Naive B cell (primary cell): ENCODE data around the gene APBA2. TPM values are rescaled to one million over a fixed set of nuclear protein-coding genes. Genes with fewer than 3 reads are reported as not detected.

Experiments used
- ATAC-seq, 2 donors: fragments of 150-1000 bp; cut with Tn5 transposase; 2 replicates each; pipeline ENCODE4 v1.10.0; 2021; ENCODE audit warnings: low read depth in 2 of 2, mild to moderate bottlenecking in 2 of 2, moderate library complexity in 2 of 2
- DNase-seq: peaks from one replicate; pipeline ENCODE4 v3.0.0; 2022
- H3K27ac Mint-ChIP-seq, 6 donors: one replicate each; pipeline ENCODE4 v1.8.0; 2020 to 2022; ENCODE audit warnings: mild to moderate bottlenecking in 6 of 6, mixed read lengths in 6 of 6, moderate library complexity in 5 of 6, inconsistent platforms in 2 of 6
- H3K27me3 Mint-ChIP-seq, 3 donors: one replicate each; pipeline ENCODE4 v1.8.0; 2021 to 2022; ENCODE audit warnings: mixed read lengths in 3 of 3, mild to moderate bottlenecking in 1 of 3
- H3K36me3 Mint-ChIP-seq, 2 donors: one replicate each; pipeline ENCODE4 v1.8.0; 2020 to 2022; ENCODE audit warnings: mixed read lengths in 2 of 2, inconsistent platforms in 1 of 2, mild to moderate bottlenecking in 1 of 2
- H3K4me1 Mint-ChIP-seq, 3 donors: one replicate each; pipeline ENCODE4 v1.8.0; 2020 to 2022; ENCODE audit warnings: mixed read lengths in 3 of 3, inconsistent platforms in 1 of 3, mild to moderate bottlenecking in 1 of 3, moderate library complexity in 1 of 3
- H3K4me3 Mint-ChIP-seq, 8 donors: one replicate each; pipeline ENCODE4 v1.8.0; 2020 to 2022; ENCODE audit warnings: mild to moderate bottlenecking in 8 of 8, mixed read lengths in 8 of 8, moderate library complexity in 8 of 8, inconsistent platforms in 2 of 8
- H3K9me3 Mint-ChIP-seq, 7 donors: one replicate each; pipeline ENCODE4 v1.8.0; 2020 to 2022; ENCODE audit warnings: mixed read lengths in 7 of 7, mild to moderate bottlenecking in 5 of 7, inconsistent platforms in 2 of 7, moderate library complexity in 1 of 7
- polyA plus RNA-seq, 6 donors: library from polyadenylated mRNA; unstranded; fragments of 300-500 nt; fragmentation: Illumina TruSeq; gene quantifications; one replicate each; pipeline ENCODE4 v1.2.3, GENCODE V29; 2021; ENCODE audit warnings: low read depth in 6 of 6

The APBA2 gene
- polyA plus RNA-seq, 6 donors from 2014 or later = 0.30 to 0.36 TPM; not detected in 4

DNA sequence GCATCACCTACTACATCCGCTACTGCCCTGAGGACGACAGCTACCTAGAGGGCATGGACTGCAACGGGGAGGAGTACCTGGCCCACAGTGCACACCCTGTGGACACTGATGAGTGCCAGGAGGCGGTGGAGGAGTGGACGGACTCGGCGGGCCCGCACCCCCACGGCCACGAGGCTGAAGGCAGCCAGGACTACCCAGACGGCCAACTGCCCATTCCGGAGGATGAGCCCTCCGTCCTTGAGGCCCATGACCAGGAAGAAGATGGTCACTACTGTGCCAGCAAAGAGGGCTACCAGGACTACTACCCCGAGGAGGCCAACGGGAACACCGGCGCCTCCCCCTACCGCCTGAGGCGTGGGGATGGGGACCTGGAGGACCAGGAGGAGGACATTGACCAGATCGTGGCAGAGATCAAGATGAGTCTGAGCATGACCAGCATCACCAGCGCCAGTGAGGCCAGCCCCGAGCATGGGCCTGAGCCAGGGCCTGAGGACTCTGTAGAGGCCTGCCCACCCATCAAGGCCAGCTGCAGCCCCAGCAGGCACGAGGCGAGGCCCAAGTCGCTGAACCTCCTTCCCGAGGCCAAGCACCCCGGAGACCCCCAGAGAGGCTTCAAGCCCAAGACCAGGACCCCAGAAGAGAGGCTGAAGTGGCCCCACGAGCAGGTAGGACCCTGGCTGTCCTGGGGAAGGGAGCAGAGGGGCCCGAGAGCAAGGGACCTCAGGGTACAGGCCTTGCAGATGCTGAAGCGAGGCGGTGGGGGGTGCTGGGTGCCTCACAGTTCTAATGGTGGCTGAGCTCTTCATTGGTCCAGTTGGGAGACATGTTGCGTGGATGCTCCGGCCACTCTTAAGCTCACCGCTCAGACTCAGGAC lies 168.6 kb downstream of the APBA2 start:
- H3K36me3 Mint-ChIP-seq = no peaks in the 10 kb centered on the region
- H3K9me3 Mint-ChIP-seq = peaks cover 0 to 10% (median 4%) of the 10 kb centered on the region in 7 donors
- peak overlapping the region in 1 of 6 donors; percentile 49 for H3K27ac Mint-ChIP-seq
- H3K27me3 Mint-ChIP-seq = no peaks in the 10 kb centered on the region
- ATAC-seq (no peak), DNase-seq (no peak)
- H3K4me3 Mint-ChIP-seq = no peak overlapping the region
- no peaks in the 10 kb centered on the region for H3K4me1 Mint-ChIP-seq

DNA sequence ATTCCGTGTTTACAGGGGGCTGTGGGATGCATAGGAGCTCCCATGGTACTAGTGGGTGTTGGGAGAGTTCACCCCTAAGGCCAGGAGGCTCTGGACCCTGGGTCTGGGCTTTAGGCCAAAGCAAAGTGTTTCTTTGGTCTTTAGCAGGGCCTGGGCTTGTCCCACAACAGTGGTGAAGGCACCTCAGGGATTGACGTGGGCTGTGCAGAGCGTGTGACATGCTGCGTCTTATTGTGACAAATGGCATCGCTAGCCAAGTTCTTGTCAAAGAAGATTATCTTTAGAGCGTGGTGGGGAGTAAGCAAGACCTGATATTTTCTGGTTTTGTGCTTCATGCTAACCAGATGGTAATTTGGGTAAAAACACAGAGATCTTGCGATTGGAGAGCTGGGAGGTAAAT lies 170.1 kb downstream of the APBA2 start:
- Mint-ChIP-seq H3K27ac (no peak overlapping the region), H3K36me3 (no peaks in the 10 kb centered on the region)

DNA sequence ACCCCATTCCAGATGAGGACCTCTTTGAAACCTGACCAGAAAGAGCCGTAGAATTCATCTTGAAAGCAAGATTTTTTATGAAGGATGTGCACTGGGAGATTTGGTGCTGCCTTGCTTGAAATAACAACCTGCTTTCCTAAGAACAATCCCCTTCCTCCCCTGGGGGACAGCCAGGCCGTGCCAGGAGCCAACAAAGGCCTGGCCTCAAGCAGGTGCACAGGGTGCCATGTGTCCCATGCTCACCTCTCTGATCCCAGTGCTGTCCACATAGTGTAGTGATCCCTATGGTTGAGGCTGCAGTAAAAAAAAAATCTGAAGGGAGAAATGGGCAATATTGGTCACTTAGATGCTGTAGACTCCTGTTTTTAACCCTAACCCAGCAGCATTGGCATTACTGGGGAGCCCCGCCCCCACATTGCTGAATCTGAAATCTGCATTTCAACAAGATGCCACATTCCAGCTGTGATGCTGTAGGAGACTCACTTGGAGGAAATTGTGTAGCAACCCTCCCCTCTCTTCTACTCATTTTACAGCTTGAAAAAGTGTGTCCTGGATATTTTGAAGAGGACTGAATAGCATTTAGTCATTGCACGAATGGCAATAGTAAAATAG lies 171.2 kb downstream of the APBA2 start:
- H3K27ac Mint-ChIP-seq = no peak overlapping the region
- H3K9me3 Mint-ChIP-seq = peaks cover 0 to 11% (median 4%) of the 10 kb centered on the region in 7 donors
- peaks cover 0 to 5% (median 0%) of the 10 kb centered on the region in 3 donors for H3K27me3 Mint-ChIP-seq
- ATAC-seq (no peak), DNase-seq (no peak)
- H3K4me3 Mint-ChIP-seq = no peak overlapping the region
- H3K4me1 Mint-ChIP-seq = no peaks in the 10 kb centered on the region
- H3K36me3 Mint-ChIP-seq = no peaks in the 10 kb centered on the region

More for the DNA sequence above, 170.1 kb downstream of the APBA2 start:
- DNase-seq (no peak), ATAC-seq (no peak)
- Mint-ChIP-seq H3K4me3 (no peak overlapping the region), H3K9me3 (peaks cover 0 to 11% (median 4%) of the 10 kb centered on the region in 7 donors), H3K4me1 (no peaks in the 10 kb centered on the region), H3K27me3 (no peaks in the 10 kb centered on the region)

DNA sequence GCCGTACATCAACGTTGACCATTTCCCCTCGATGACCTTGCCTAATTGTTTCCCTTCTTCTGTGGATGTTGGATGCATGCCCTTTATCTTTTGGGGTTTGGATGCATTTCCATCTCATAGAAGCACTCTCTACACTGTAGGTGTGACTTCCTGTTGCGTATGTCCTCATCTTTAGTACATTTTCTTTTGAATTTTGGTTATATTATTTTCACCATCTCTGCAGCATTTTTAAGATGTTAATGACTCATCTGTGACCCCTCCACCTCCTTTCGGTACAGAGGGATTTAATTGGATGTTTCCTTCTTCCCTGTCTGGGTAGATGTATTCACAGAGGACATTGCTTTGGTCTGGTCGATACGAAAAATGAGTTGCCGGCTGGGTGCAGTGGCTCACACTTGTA lies 172.1 kb downstream of the APBA2 start:
- Mint-ChIP-seq H3K4me3 (no peak overlapping the region), H3K9me3 (peaks cover 0 to 10% (median 4%) of the 10 kb centered on the region in 7 donors), H3K27ac (no peak overlapping the region), H3K4me1 (no peaks in the 10 kb centered on the region), H3K27me3 (peaks cover 0 to 5% (median 0%) of the 10 kb centered on the region in 3 donors), H3K36me3 (no peaks in the 10 kb centered on the region)
- ATAC-seq (no peak), DNase-seq (no peak)

DNA sequence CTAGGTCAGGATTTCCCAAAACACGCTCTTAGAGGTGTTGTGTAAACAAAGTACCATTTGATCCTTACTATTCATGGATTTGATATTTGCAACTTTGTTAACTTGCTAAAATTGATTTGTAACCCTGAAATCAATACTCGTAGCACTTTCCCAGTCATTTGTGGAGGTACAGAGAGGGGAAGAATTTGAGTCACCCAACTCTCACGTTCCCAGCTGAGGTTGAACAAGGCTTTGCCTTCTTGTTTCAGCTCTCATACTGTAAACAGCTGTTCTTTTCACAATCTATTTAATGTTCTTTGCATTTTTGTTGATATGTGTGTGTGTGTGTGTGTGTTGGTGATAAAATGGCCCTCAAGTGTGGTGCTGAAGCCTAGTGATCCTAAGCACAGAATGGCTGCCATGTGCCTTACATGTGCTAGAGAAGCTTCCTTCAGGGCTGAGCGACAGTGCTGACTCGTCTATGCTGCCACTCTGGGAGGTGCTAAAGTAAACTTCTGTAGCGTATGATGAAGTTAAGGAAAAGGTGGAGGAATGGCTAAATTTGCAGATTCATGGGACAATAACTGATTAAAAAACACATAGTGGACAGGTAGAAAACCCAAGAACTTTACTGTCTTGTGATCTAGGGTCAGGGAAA lies 173.2 kb downstream of the APBA2 start:
- Mint-ChIP-seq H3K27ac (peak overlapping the region in 1 of 6 donors; percentile 50), H3K36me3 (no peaks in the 10 kb centered on the region), H3K9me3 (peaks cover 0 to 8% (median 1%) of the 10 kb centered on the region in 7 donors), H3K27me3 (peaks cover 0 to 5% (median 0%) of the 10 kb centered on the region in 3 donors), H3K4me3 (no peak overlapping the region), H3K4me1 (no peaks in the 10 kb centered on the region)
- DNase-seq = no peak
- ATAC-seq = no peak

DNA sequence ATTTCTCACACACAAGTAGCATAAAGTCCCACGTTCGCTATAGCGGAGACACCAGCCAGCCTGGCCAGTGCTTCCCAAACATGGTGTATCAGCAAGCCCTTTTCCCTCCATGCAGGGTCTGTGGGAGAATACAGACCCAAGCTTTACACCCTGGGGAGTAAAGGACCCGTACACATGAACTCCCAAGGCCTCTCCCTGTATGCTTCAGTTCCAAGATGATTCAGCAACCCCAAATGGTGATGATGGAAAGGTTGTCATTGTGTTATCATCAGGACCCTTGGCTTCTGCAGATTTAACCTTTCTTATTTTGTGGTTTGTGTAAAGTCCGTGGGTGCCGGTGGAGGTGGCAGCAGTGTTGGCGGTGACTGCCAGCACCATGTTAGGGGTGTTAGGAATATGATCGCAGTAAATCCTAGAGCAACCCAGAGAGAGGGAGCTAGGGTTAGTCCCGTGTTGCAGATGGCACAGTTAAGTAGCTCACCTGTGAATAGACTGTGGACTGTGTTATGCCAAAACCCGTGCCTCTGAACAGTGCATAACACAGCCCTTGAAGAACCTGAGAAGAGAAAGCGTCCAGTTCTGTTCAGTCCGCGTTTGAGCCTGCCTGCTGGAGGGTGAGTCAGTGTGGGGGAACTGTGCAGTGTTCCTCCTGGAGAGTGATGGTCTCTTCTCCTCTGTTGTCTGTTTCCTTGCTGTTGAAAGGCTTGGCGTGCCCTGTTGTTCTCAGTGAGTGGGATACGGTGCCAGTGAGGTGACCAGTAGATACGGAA lies 174.3 kb downstream of the APBA2 start:
- H3K27me3 Mint-ChIP-seq = peaks cover 0 to 5% (median 0%) of the 10 kb centered on the region in 3 donors

DNA sequence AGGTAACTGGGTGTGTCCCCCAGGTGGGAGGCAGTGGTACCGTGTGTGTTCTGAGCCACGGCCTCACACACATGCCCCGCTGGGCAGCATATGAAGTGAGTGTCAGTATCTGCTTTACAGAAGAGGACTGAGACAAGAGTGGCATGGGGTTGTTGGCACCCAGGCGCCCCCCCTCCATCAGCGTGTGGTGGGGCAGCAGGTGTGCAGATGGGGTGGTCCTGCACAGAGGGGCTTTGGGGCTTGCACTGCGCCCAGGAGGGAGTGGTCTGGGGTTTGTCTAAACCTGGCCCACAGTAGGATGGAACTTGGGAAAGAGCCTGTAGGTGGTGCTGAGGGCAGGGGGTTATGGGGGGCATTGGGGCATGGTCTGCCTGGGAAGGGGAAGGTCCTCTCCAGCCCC lies 176.0 kb downstream of the APBA2 start:
- Mint-ChIP-seq H3K27me3 (peaks cover 0 to 5% (median 0%) of the 10 kb centered on the region in 3 donors), H3K4me3 (no peak overlapping the region), H3K36me3 (no peaks in the 10 kb centered on the region), H3K9me3 (peaks cover 0 to 8% (median 1%) of the 10 kb centered on the region in 7 donors), H3K27ac (no peak overlapping the region), H3K4me1 (no peaks in the 10 kb centered on the region)
- ATAC-seq (no peak), DNase-seq (no peak)

More for the DNA sequence above, 174.3 kb downstream of the APBA2 start:
- DNase-seq = no peak
- Mint-ChIP-seq H3K4me1 (no peaks in the 10 kb centered on the region), H3K4me3 (no peak overlapping the region), H3K9me3 (peaks cover 0 to 8% (median 1%) of the 10 kb centered on the region in 7 donors), H3K27ac (peak overlapping the region in 1 of 6 donors; percentile 27), H3K36me3 (no peaks in the 10 kb centered on the region)
- no peak for ATAC-seq

DNA sequence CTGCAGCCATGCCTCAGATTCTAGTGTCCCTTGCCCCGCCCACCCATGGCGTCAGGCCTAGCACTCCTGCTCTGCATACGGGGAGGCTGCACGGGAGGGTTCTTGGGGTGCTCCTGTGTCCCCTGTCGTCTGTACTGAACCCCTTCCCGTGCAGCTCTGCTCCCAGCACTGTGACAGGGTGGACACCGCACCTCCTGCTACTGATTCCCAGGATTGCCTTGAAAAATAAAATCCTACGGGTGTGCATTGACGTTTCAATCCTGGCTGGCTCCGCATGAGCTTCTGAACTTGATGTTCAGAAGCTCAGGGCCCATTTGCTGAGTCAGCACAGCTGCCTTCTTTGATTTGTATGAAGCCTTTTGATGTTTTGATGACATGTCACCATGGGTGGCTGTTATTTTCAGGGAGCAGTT lies 176.4 kb downstream of the APBA2 start:
- no peak for DNase-seq
- no peak for ATAC-seq
- Mint-ChIP-seq H3K4me3 (no peak overlapping the region), H3K27ac (no peak overlapping the region), H3K4me1 (no peaks in the 10 kb centered on the region), H3K27me3 (peaks cover 0 to 5% (median 0%) of the 10 kb centered on the region in 3 donors), H3K9me3 (peaks cover 0 to 8% (median 0%) of the 10 kb centered on the region in 7 donors), H3K36me3 (no peaks in the 10 kb centered on the region)

DNA sequence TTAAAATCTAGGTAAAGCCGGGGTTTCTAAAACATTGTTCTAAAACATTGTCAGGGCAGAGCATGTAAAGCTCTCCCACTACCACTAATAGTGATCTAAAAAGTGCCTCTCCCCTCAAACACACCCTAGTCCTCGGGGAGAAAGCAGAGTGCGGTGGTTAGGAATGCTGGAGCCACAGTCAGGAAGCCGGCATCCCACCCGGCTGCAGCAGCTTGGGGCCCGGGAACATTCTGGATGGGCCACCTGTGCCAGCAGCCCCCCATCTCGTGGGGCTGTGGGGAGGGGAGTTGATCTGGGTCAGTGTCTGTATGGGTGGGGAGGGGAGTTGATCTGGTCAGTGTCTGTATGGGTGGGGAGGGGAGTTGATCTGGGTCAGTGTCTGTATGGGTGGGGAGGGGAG lies 176.9 kb downstream of the APBA2 start:
- DNase-seq = no peak
- Mint-ChIP-seq H3K4me1 (no peaks in the 10 kb centered on the region), H3K4me3 (no peak overlapping the region), H3K27ac (no peak overlapping the region), H3K9me3 (peaks cover 0 to 8% (median 0%) of the 10 kb centered on the region in 7 donors), H3K27me3 (peaks cover 0 to 5% (median 0%) of the 10 kb centered on the region in 3 donors), H3K36me3 (no peaks in the 10 kb centered on the region)
- ATAC-seq = no peak

DNA sequence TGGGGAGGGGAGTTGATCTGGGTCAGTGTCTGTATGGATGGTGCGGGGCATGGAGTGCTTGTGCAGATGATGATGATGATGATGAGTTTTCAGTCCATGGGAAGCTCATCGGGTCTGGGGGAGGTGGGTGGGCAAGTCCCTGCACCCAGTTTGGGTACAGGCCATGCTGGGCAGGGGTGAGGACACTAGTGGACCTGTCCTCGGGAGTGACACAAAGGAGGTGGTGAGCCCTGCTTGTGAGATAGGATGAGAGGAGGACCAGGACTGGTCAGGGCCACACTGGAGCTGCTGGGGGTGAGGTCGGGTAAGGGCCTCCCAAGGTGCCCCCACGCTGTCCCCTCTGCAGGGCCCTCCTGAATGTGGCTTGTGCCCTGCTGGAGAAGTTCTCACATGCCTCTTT lies 177.9 kb downstream of the APBA2 start:
- Mint-ChIP-seq H3K4me1 (no peaks in the 10 kb centered on the region), H3K27me3 (peaks cover 0 to 5% (median 0%) of the 10 kb centered on the region in 3 donors), H3K36me3 (no peaks in the 10 kb centered on the region), H3K4me3 (no peak overlapping the region), H3K9me3 (peaks cover 0 to 6% (median 0%) of the 10 kb centered on the region in 7 donors), H3K27ac (no peak overlapping the region)
- DNase-seq (no peak), ATAC-seq (no peak)

DNA sequence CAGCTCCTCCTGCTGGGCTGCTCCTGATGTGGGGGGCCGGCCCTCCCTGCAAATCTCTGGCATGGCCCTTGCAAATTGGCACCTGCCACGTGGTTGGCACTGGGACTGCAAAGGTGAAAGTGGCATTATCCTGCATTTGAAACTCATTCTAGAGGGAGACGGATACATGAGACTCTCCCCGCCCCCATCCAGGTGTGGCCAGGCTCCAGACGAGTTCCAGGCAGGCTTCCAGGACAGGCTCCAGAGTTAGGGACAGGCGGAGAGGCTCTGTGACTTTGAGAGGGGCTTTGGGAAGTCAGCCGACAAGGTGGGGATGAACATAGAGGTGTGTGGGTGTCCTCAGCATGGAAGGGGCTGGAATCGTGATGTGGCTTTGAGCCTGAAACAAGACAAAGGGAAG lies 178.5 kb downstream of the APBA2 start:
- H3K4me3 Mint-ChIP-seq = no peak overlapping the region
- H3K9me3 Mint-ChIP-seq = peaks cover 0 to 4% (median 2%) of the 10 kb centered on the region in 7 donors
- peaks cover 0 to 5% (median 0%) of the 10 kb centered on the region in 3 donors for H3K27me3 Mint-ChIP-seq
- no peak overlapping the region for H3K27ac Mint-ChIP-seq
- H3K4me1 Mint-ChIP-seq = no peaks in the 10 kb centered on the region
- ATAC-seq (no peak), DNase-seq (no peak)
- H3K36me3 Mint-ChIP-seq = no peaks in the 10 kb centered on the region

DNA sequence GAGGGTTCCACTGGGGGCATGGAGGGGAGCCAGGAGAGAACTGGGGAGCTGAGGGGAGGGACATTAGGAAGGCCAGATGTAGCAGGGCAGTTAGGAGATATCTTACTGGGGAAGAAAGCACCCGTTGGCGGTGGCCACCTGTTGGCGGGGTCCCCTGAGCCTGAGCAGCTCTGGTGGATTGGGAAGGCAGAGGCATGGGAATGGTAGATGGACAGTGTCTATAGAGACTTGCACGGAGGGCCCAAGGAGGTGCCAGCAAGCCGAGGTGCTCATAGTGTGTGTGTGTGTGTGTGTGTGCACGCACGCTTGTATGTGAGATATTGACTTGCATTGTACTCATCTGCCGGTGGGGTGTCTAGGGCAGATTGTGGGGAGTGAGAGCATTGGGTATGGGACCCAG lies 179.0 kb downstream of the APBA2 start:
- Mint-ChIP-seq H3K4me3 (no peak overlapping the region), H3K27ac (no peak overlapping the region), H3K27me3 (peaks cover 0 to 5% (median 0%) of the 10 kb centered on the region in 3 donors), H3K9me3 (peaks cover 0 to 7% (median 5%) of the 10 kb centered on the region in 7 donors), H3K4me1 (no peaks in the 10 kb centered on the region), H3K36me3 (no peaks in the 10 kb centered on the region)
- ATAC-seq (no peak), DNase-seq (no peak)

DNA sequence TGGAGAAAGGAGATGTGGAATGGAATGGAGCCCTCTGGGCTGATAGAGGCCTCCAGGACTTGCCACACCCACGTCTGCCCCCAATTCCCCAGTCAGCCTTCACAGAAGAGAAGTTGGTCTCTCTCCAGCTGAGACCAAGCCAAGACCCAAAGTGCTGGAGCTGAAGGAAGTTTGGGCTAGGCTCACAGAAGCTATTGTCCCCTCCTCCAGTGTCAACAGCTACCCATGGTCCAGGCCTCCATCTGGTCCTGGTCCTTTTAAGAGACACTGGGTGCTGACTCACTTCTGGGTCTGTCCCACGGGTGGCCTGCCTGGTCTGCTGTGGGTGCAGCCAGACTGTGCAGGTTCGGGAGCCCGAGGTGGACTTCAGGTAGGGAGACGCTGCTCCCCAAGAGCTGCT lies 179.8 kb downstream of the APBA2 start:
- Mint-ChIP-seq H3K27me3 (peaks cover 0 to 5% (median 0%) of the 10 kb centered on the region in 3 donors), H3K4me1 (no peaks in the 10 kb centered on the region), H3K36me3 (no peaks in the 10 kb centered on the region), H3K27ac (no peak overlapping the region), H3K9me3 (peaks cover 0 to 9% (median 6%) of the 10 kb centered on the region in 7 donors), H3K4me3 (no peak overlapping the region)
- ATAC-seq (no peak), DNase-seq (no peak)
